HepG2 (cell line): Measurements from ENCODE around the gene ZNF606. TPM values are rescaled to one million over a fixed set of nuclear protein-coding genes. Genes with fewer than 3 reads are reported as not detected.
A peak's percentile ranks its signal among the peaks of the same experiment; 100 is the strongest.

ENCODE experiments used
- CREB3 ChIP-seq: sonication (generic); formaldehyde crosslinking; IDR thresholded peaks from 2 replicates; pipeline ENCODE4 v1.5.0; 2020; ENCODE audit warnings: missing genetic modification reagents
- FOXP1 ChIP-seq, 2 experiments: fragments of 450-650 bp in 1 of 2; IDR thresholded peaks; 2 replicates each; pipeline ENCODE4 v1.6.1; 2017 to 2018; ENCODE audit warnings: antibody characterized with exemption in 1 of 2
- GLMP ChIP-seq: sonication (generic); formaldehyde crosslinking; IDR thresholded peaks from 2 replicates; pipeline ENCODE4 v1.9.0; 2021; ENCODE audit warnings: missing genetic modification reagents, mild to moderate bottlenecking, borderline replicate concordance
- GTF3A ChIP-seq: sonication (generic); formaldehyde crosslinking; conservative IDR thresholded peaks from 2 replicates; pipeline ENCODE4 v1.4.0; 2020; ENCODE audit warnings: mild to moderate bottlenecking, missing genetic modification reagents
- RBM22 ChIP-seq: fragments of 200-400 bp; formaldehyde crosslinking; optimal IDR thresholded peaks from 2 replicates; pipeline ENCODE3; 2017; ENCODE audit warnings: mild to moderate bottlenecking, low read length, moderate library complexity
- RXRA ChIP-seq: sonication (generic); formaldehyde crosslinking; IDR thresholded peaks from 2 replicates; pipeline ENCODE4 v1.5.1; 2020; ENCODE audit warnings: missing genetic modification reagents
- SKI ChIP-seq: fragments of 450-650 bp; IDR thresholded peaks from one replicate; pipeline ENCODE4 v1.6.1; 2018; ENCODE audit warnings: mild to moderate bottlenecking; ENCODE audit not compliant: partially characterized antibody
- USF2 ChIP-seq, 2 experiments: sonication (generic) in 1 of 2; formaldehyde crosslinking in 1 of 2; IDR thresholded peaks; 2 replicates each; pipeline versions ENCODE4 v1.5.1 to v1.6.1; 2011 to 2020; ENCODE audit warnings: borderline replicate concordance in 1 of 2, low read depth in 1 of 2, low read length in 1 of 2, mild to moderate bottlenecking in 1 of 2, missing genetic modification reagents in 1 of 2, moderate library complexity in 1 of 2
- ZBTB2 ChIP-seq: sonication (generic); formaldehyde crosslinking; IDR thresholded peaks from 2 replicates; pipeline ENCODE4 v1.8.0; 2022; ENCODE audit warnings: low read depth, missing genetic modification reagents
- ZFP37 ChIP-seq: sonication (generic); formaldehyde crosslinking; IDR thresholded peaks from 2 replicates; pipeline ENCODE4 v1.4.0; 2020; ENCODE audit warnings: missing genetic modification reagents, borderline replicate concordance
- ZHX2 ChIP-seq, 2 experiments: sonication (generic) in 1 of 2; formaldehyde crosslinking in 1 of 2; IDR thresholded peaks; 2 replicates each; pipeline versions ENCODE4 v1.6.1 to v1.9.0; 2014 to 2022; ENCODE audit warnings: antibody characterized with exemption in 1 of 2, borderline replicate concordance in 1 of 2, inconsistent platforms in 1 of 2, low read depth in 1 of 2, missing genetic modification reagents in 1 of 2
- ZNF331 ChIP-seq: sonication (generic); formaldehyde crosslinking; IDR thresholded peaks from 2 replicates; pipeline ENCODE4 v1.4.0; 2020; ENCODE audit warnings: missing genetic modification reagents
- ZNF737 ChIP-seq: sonication (generic); formaldehyde crosslinking; IDR thresholded peaks from 2 replicates; pipeline ENCODE4 v1.5.0; 2020; ENCODE audit warnings: missing genetic modification reagents, mild to moderate bottlenecking, borderline replicate concordance
- ZNF766 ChIP-seq: sonication (generic); formaldehyde crosslinking; IDR thresholded peaks from 2 replicates; pipeline ENCODE4 v1.5.0; 2020; ENCODE audit warnings: missing genetic modification reagents, borderline replicate concordance
- ZNF788 ChIP-seq: sonication (generic); formaldehyde crosslinking; IDR thresholded peaks from 2 replicates; pipeline ENCODE4 v1.5.0; 2020; ENCODE audit warnings: mild to moderate bottlenecking, missing genetic modification reagents, borderline replicate concordance
- polyA plus RNA-seq, 8 experiments: library from polyadenylated mRNA; depleted of rRNA in 3 of 8; stranded (reverse) in 7 of 8; unstranded in 1 of 8; fragments of >200 nt; fragmentation: Illumina TruSeq in 4 of 8; extraction: Trizol in 4 of 8; gene quantifications; 2 replicates each; pipeline versions ENCODE4 v1.2.1 to v1.2.3, GENCODE V29; 2011 to 2016; ENCODE audit warnings: low read depth in 4 of 8, missing spikeins in 1 of 8, mixed read lengths in 1 of 8; ENCODE audit not compliant: insufficient read depth in 1 of 8
- total RNA-seq, 5 experiments: library from RNA; depleted of rRNA; stranded (reverse); fragments of >200 nt; fragmentation: Illumina TruSeq; extraction: Trizol; gene quantifications; 2 replicates each; pipeline ENCODE4 v1.2.3, GENCODE V29; 2016; ENCODE audit warnings: low read depth in 1 of 5

ZNF606 gene
- total and polyA plus RNA-seq, 2 of the 13 experiments (the other 11 are each of a cell fraction or from before 2014, with no cell fraction given), result 4.2 to 14.8 TPM

GRCh38 chr19:58002384-58003173 lies at the start of gene ZNF606 (continued):
- TF ChIP-seq ZFP37 (CRISPR knock-in tag) (0 out of 2 replicates have a peak, but pooled peaks have one; percentile 40), SKI (no peak), RBM22 (no peak), ZBTB2 (CRISPR knock-in tag) (peak; percentile 89), GLMP (CRISPR knock-in tag) (no peak), ZNF737 (CRISPR knock-in tag) (no peak), ZNF766 (CRISPR knock-in tag) (no peak), RXRA (CRISPR knock-in tag) (peak; percentile 67; the same call in 1 of the 2 replicates), GTF3A (no peak), ZNF331 (CRISPR knock-in tag) (no peak; the same call in 1 of the 2 replicates), ZNF788 (CRISPR knock-in tag) (peak; percentile 82; the same call in 1 of the 2 replicates), FOXP1 (IDR thresholded peaks at IDR 0.05) (no peak), FOXP1 (CRISPR knock-in tag; IDR thresholded peaks at IDR 0.05) (no peak), USF2 (IDR thresholded peaks at IDR 0.05; ENCODE audit: low read depth, low read length) (no peak), USF2 (CRISPR knock-in tag; IDR thresholded peaks at IDR 0.05; ENCODE audit: borderline replicate concordance) (no peak; the same call in 1 of the 2 replicates), CREB3 (CRISPR knock-in tag) (no peak; the same call in 1 of the 2 replicates), ZHX2 (IDR thresholded peaks at IDR 0.05; ENCODE audit: low read depth) (peak; percentile 95), ZHX2 (CRISPR knock-in tag; IDR thresholded peaks at IDR 0.05; ENCODE audit: borderline replicate concordance) (peak; percentile 33)
